ENCODE data around the gene MINDY2. TPM values are rescaled to one million over a fixed set of nuclear protein-coding genes. Genes with fewer than 3 reads are reported as not detected.
"Not testable (repeated sequence)": the region's sequence is repeated elsewhere in the genome, so short reads cannot be mapped to it uniquely, and the experiment has no call there.

Gene MINDY2
- polyA plus RNA-seq, 3 donors = 24.8 to 29.2 (median 27.6) TPM

DNA sequence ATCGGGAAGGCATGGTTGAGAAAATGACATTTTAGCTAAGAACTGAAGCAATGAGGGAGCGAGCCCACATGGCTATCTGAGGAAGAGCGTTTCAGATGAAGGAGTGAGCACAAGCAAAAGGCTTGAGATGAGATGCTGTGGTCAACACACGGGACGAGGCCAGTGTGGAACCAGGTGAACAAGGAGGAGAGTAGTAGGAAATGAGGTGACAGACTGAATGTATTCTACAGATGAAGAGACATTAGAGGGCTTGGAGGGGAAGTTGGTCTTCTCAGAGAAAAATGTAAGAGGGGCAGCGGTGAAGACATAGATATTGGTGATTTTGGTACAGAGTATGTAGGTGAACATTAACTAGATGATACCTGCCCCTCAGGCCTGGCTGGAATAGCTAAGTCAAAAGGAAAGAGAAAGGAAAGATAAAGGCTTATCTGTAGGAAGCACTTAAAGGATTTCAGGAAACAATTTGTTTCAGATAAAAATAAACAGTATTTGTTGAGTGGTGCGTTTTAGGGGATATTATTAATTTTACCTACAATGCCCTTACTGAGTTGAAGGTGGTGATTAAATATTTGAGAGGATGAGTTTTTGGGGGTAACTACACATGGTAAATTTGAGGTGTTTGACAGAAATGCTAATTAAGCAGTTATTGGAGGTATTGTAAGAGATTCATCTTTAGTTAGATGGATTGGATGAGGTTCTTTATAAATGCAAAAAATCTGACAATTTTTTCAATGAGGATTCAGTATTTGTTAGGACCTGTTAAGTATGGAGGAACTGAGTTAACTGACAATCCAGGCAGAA, 105.4 kb downstream of the MINDY2 start:
- DNase-seq (ENCODE audit: low read depth in 3 of 3, low spot score in 2 of 3) = no peak

DNA sequence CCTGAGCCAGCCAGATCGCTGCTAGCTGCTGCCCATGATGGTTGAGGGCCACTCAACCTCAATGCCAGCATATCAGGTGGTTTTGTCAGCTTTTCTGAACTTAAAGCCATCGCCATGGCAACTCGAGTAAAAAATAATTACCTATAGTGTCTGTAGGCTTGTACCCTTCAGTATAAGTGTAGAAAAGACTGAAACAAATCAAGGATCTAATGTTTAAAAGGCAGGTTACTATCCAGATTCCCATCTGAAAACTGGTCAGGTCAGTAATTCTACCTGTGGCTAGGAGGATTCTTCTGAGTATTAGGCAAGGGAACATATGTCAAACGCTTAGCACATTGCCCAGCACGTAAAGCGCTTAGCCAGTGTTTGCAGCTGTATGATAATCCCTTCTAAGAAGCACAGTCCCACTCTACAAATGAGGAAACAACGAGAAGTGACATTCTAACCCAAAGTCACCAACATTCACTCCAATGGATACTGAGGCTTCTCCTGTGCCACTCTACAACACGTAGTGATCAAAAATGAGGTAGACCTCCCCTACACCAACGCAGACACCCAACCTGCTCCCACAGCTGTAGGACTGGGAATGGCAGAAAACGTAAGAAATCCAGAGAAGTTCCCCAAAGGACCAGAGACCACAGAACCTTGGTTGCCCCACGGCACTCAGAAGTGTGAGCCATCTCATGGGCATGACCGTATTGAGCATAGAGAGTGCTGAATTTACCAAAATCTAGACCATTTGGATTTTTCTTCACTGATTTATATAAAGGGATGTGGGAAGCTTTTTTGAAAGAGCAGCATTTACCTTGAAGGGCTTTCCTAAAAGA, 107.1 kb downstream of the MINDY2 start:
- DNase-seq (ENCODE audit: low read depth in 3 of 3, low spot score in 2 of 3) = no peak

DNA sequence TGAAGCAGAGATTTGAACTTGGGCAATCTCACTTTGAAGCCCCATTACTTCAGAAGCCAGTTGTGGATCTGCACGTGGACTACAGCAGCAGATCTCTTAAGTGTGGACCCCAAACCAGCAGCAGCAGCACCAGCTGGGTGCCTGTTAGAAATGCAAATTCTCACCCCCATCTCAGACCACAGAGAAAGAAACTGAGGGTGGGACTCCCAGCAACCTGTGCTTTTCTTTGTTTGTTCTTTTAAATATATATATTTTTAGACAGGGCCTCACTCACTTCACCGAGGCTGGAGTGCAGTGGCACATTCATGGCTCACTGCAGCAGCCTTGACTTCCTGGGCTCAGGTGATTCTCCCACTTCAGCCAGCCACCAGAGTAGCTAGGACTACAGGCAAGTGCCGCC, 109.2 kb downstream of the MINDY2 start:
- no peak for DNase-seq (ENCODE audit: low read depth in 3 of 3, low spot score in 2 of 3)

GRCh38 chr15:58882243-58882642, 111.1 kb downstream of the MINDY2 start:
- DNase-seq (ENCODE audit: low read depth in 3 of 3, low spot score in 2 of 3) = no peak

DNA sequence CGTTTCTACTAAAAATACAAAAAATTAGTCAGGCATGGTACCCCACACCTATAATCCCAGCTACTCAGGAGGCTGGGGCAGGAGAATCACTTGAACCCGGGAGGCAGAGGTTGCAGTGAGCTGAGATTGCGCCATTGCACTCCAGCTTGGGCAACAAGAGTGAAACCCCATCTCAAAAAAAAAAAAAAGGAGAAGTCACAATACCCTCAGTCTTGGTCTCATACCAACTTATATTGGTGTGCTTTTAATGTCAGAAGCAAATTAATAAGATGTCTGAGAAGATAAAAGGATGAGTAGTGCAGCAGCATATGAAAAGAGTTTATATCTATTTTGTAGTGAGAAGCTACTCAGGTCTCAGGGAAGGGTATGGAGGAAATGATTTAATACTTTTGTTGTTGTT, 112.8 kb downstream of the MINDY2 start:
- not testable (repeated sequence) for DNase-seq (ENCODE audit: low read depth in 3 of 3, low spot score in 2 of 3)

DNA sequence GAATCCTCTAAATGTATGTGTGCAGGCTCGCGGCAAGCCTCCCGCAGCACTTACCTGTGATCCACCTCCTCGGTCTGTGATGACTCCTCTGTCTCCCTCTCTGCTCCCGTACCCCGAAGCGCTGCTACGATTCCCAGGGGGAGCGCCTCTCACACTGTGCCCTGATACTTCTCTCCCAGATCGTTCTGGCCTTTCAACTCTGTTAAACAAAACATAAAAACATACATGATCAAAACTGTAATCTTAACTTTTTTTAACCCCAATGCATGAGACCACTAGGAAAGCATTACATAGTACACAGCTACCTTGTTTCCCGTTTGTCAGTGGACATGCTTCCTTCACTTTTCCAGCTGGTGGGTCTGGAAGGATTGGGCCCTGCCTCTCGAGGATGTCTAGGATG, 115.8 kb downstream of the MINDY2 start:
- no peak for DNase-seq (ENCODE audit: low read depth in 3 of 3, low spot score in 2 of 3)

GRCh38 chr15:58889363-58889762, 118.3 kb downstream of the MINDY2 start:
- DNase-seq (ENCODE audit: low read depth in 3 of 3, low spot score in 2 of 3) = no peak

DNA sequence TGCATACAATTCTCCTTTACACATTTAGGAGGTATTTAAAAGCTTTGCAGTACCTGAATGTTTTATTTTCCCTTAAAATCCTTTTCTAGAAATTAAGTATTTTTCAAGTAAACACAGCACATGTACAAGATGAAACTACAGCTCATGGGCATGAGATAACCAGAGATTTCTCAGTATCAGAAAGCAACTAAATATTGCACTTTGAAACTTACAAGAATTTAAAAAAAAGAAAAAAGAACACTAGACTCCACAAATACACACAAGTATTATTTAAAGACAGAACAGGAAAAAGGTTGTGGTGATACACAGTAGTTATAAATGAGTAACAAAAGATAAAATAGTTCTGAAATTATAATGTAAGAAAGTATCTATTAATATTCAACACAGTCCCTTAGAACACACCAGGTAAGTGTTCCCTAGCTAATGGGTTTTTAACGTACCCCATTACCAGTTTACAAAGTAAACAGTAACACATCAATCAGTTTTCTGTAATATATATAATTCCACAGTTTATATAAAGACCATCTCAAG, 127.1 kb downstream of the MINDY2 start:
- DNase-seq (ENCODE audit: low read depth in 3 of 3, low spot score in 2 of 3) = no peak

DNA sequence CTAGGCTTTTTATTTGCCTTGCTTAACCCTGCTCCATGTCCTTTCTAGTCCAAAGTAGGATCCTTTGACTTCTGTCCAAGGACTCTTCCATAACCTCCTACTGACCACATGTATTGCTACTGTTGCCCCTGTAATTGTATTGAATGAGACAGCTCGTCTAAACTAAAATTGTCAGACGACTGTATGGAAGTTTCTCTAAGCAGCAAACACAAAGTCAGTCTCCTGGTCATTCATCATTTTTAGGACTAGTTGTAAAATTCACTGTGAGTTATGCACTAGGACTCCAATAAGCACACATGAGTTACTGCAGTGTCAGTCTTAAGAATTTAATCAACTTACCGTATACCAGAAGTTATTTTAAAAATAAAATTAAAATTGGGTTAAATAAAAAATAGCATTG, 129.5 kb downstream of the MINDY2 start:
- DNase-seq (ENCODE audit: low read depth in 3 of 3, low spot score in 2 of 3) = peak in 1 of 3 donors; percentile 27

- no peak for DNase-seq (ENCODE audit: low read depth in 3 of 3, low spot score in 2 of 3)
Observed at GRCh38 chr15:58908550-58909309, 137.6 kb downstream of the MINDY2 start.

- DNase-seq (ENCODE audit: low read depth in 3 of 3, low spot score in 2 of 3) = no peak
Observed at GRCh38 chr15:58909616-58910015, 138.5 kb downstream of the MINDY2 start.

GRCh38 chr15:58910456-58910855, 139.4 kb downstream of the MINDY2 start:
- DNase-seq (ENCODE audit: low read depth in 3 of 3, low spot score in 2 of 3) = no peak

Other genes with a start within 250 kb of the MINDY2 start
- gene ADAM10, start 21.6 kb upstream of the MINDY2 start, polyA plus RNA-seq (ENCODE audit: insufficient read length in 3 of 3) = 100 to 1,000 TPM; 266 to 284 (median 277) TPM
- gene SLTM, start 162.4 kb downstream of the MINDY2 start, polyA plus RNA-seq (ENCODE audit: insufficient read length in 3 of 3) = 100 to 1,000 TPM; 128 to 148 (median 138) TPM
- 10 to 100 TPM; 36.9 to 37.9 (median 37.0) TPM for gene RNF111, start 216.4 kb downstream of the MINDY2 start, polyA plus RNA-seq (ENCODE audit: insufficient read length in 3 of 3)